Fibroblast of skin of right biceps (primary cell): ENCODE data around the gene ZSCAN10.
A peak's percentile ranks its signal among the peaks of the same experiment; 100 is the strongest.

ENCODE experiments used
- DNase-seq: peaks from one replicate; pipeline ENCODE4 v3.0.0-alpha.2; 2013

Gene ZSCAN10

DNA sequence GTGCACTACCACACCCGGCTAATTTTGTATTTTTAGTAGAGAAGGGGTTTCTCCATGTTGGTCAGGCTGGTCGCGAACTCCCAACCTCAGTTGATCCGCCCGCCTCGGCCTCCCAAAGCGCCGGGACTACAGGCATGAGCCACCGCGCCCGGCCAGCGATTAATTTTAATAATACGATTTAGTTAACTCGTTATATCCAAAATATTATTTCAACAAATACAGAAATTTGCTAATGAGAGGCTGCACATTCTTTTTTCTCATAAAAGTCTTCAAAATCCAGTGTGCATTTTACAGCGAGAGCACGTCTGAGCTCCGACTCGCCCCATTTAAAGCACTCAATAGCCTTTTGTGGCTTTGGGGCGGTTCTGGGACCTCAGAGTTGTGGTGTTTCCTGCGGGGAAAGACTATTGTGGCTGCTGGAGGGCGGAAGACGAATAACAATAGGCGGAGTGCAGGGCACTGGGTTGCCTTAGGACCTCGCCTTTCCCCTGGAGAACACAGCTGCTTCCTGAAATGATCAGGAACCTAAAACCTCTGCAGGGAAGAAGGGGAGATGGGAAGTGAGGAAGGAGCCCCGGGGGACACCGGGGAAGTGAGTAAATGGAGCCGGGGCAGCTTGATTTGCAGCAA is 2.9 kb upstream of the ZSCAN10 start:
- no peak for DNase-seq

- peak; percentile 42 for DNase-seq
Observed at GRCh38 chr16:3101018-3101840, 2.1 kb upstream of the ZSCAN10 start.

DNA sequence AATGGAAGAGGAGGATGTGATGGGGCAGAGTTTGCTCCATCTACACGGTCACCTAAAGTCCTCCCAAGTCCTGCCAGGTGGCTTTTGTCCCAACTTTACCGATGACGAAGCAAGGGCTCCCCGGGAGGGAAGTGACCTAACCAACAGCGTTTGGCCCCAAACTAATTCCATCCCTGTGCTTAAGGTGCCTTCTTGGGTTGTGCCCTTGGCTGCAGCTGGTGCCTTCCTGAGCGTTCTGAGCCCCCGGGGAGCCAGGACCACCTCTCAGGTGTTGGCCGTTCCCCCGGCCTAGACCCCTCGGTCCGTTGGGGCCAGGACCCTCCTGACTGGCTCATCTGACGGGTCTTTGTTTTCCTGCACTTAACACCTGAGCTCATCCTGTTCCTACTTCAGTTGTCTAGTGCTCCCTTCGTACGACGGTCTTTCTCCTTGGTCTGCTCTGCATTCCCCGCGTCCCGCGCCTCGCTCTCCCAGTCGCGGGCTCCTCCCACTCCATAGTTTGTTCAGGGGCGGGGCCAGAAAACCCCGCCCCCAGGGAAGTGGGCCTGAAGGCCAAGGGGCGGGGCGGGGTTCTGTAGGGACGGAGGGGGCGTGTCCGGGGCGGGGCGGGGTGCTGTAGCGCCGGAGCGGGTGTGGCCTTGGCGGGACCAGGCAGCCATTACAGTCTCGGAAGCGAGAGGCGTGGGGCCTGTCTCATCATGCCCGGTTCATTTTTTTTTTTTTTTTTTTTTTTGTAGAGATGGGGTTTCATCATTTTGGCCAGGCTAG is 822 bp upstream of the ZSCAN10 start:
- DNase-seq, result peak; percentile 90

DNA sequence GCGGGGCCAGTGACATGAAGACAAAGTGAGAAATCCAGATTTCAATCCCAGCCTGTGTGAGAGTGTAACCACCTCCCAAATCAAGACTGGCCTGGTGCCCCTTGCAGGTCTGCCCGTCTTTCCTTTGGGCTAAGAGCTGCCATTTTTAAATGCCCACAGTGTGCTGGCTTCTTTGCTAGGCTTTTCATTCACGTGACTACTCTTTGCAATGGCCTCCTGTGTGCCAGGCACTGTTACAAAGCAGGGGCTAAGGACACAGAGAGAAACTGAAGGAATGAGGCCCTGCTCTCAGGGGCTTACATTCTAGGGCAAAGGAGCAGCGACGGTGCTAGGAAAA is 269 bp upstream of the ZSCAN10 start:
- DNase-seq, result no peak

GRCh38 chr16:3097266-3097665 is 1.8 kb downstream of the ZSCAN10 start:
- no peak for DNase-seq

DNA sequence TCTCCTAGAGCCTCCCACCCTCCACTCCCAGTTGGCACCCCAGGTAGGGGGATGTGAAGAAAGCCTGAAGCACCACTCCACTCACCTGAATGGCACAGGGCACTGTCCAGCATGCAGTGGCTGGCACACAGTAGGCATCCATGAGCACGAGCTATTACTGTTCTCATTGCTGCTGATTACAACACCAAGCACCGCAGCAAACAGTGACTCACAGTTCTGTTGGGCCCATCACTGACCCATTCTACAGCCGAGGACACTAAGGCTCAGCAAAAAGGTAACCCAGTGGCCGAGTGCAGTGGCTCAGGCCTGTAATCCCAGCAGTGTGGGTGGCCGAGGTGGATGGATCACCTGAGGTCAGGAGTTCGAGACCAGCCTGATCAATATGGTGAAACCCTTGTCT is 2.7 kb downstream of the ZSCAN10 start:
- no peak for DNase-seq

GRCh38 chr16:3095869-3096268 is 3.2 kb downstream of the ZSCAN10 start:
- no peak for DNase-seq

DNA sequence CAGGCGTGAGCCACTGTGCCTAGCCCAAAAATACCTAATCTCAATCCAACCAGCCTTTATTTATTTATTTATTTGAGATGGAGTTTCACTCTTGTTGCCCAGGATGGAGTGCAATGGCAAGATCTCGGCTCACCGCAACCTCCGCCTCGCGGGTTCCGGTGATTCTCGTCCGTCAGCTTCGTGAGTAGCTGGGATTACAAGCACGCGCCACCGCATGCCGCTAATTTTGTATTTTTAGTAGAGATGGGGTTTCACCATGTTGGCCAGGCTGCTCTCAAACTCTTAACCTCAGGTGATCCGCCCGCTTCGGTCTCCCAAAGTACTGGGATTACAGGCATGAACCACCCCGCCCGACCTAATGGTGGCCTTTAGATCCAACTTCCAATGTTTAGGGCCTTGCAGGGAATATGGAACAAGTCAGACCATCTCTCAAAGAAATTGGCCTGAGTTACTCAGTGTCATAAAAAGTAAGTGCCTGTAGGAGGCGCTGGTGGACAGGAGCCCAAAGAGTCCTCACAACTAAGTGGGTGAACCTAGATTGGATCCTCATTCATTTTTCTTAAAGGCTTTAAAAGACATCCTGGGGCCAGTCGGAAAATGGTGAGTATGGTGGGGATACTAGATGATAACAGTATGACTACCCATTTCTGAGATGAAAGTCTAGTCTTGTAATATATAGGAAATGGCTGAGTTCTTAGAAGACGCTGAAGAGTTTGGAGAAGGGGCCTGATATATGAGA is 4.6 kb downstream of the ZSCAN10 start:
- DNase-seq, result peak; percentile 14

DNA sequence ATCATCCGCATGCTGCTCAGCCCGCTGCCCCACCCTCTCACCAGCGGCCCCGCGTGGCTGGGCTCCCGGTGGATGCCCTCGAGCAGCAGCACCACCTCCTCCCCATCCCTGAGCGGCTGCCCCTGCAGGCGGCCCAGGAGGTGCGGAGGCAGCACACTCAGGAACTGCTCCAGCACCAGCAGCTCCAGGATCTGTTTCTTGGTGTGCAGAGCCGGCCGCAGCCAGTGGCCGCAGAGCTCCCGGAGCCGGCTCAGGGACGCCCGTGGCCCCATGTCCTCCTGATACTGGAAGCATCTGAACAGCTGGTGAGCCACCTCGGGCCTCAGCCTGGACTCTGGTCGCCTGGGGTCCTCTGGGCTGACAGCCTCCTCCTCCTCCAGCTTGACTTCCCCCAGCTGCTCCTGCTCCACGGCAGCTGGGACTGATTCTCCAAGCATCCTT is 6.6 kb downstream of the ZSCAN10 start:
- no peak for DNase-seq

GRCh38 chr16:3091551-3091950 is 7.5 kb downstream of the ZSCAN10 start:
- DNase-seq, result no peak

DNA sequence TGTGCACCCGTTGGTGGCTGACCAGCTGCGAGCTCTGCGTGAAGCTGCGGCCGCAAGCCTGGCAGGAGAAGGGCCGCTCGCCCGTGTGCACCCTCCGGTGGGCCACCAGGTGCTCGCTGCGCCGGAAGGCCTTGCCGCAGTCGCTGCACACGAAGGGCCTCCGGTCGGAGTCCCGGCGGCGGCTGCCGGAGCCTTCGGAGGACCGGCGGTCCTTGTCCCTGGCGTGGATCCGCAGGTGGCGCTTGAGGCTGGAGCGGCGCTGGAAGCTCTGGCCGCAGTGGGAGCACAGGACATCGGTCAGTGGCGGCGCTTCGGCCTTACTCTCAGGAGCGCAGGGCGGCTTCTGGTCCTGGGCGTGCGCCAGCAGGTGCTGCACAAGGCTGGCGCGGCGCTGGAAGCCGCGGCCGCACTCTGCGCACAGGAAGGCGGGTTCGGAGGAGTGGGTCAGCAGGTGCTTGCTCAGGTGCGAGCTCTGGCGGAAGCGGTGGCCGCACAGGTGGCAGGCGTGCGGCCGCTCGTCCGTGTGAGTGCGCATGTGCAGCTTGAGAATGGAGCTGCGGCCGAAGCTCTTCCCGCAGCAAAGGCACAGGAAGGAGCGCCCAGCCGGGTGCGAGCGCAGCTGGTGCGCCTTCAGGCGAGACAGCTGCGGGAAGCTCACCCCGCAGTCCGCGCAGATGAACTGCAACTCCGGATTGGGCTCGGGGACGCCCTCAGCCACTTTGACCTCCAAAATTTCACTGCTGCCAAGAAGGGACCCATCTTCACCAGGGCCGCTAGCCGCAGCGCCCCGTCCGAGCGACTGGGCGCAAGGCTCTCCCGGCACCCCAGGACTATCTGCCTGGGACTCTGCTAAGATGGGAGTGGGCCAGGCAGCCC is 9.1 kb downstream of the ZSCAN10 start:
- DNase-seq, result no peak

DNA sequence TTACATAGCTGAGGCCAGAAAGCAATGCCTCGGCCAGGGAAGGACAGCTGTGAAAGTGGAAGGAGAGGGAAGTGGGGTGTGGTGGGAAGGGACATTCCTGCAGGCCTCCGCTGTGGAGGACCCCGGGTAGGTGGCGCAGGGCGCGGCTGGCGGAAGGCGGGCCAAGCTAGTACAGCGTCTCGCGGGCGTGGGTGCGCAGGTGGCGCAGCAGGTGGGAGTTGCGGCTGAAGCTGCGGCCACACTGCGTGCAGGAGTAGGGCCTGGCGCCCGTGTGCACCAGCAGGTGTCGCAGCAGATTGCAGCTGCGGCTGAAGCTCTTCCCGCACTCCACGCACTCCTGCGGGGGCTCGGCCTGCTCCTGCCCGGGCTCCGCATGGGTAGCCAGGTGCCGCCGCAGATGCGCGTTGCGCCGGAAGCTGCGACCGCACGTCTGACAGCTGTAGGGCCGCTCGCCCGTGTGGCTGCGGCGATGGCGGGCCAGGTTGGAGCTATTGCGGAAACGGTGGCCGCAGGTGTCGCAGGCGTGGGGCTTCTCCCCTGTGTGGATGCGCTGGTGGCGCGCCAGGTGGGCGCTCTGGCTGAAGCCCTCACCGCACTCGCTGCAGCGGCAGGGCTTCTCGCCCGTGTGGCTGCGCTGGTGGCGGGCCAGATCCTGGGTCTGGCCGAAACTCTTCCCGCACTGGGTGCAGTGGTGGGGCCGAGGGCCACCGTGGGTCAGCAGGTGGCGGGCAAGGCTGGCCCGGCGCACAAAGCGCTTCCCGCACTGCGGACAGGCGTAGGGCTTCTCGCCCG is 10.0 kb downstream of the ZSCAN10 start:
- DNase-seq, result no peak

DNA sequence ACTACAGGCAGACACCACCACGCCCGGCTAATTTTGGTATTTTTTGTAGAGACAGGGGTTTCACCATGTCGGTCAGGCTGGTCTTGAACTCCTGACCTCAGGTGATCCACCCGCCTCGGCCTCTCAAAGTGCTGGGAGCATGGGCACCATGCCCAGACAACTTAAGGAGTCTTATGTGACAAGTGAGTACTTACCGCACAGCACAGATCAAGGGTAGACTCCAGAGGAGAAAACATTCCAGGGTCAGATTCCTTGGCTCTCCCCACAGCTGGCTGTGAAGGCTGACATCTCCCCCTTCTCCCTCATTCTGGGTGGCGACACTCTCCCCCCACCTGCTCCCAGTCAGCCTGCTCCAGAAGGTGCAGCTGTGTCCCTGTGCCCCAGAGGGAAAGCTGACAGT is 10.6 kb downstream of the ZSCAN10 start:
- no peak for DNase-seq

- DNase-seq, result no peak
Observed at GRCh38 chr16:3087243-3088235, 11.6 kb downstream of the ZSCAN10 start.

- no peak for DNase-seq
Observed at GRCh38 chr16:3086596-3087242, 12.4 kb downstream of the ZSCAN10 start.

DNA sequence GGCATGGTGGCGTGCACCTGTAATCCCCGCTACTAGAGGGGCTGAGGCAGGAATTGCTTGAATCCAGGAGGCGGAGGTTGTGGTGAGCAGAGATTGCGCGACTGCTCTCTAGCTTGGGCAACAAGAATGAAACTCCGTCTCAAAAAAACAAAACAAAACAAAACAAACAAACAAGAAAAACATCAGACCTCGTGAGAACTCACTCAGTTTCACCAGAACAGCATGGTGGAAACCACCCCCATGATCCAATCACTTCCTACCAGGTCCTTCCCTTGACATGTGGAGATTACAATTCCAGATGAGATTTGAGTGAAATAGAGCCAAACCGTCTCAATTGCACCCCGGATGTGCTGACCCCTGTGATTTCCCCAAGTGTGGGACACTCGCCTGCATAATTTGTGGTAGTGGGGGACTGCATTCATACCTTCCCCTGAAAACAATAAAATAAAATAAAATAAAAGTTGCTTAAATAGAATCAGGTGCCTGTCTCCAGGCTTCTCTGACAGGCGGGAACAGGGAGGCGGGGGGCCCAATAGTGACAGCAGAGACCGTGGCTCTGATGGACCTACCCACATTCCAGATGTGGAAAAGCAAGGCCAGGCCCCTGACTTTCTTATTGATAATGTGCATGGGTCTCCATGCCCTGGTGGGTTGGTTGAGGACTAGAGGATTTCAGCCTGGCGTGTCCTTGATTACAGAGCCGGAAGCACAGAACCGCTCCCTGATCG is 13.1 kb downstream of the ZSCAN10 start:
- no peak for DNase-seq

DNA sequence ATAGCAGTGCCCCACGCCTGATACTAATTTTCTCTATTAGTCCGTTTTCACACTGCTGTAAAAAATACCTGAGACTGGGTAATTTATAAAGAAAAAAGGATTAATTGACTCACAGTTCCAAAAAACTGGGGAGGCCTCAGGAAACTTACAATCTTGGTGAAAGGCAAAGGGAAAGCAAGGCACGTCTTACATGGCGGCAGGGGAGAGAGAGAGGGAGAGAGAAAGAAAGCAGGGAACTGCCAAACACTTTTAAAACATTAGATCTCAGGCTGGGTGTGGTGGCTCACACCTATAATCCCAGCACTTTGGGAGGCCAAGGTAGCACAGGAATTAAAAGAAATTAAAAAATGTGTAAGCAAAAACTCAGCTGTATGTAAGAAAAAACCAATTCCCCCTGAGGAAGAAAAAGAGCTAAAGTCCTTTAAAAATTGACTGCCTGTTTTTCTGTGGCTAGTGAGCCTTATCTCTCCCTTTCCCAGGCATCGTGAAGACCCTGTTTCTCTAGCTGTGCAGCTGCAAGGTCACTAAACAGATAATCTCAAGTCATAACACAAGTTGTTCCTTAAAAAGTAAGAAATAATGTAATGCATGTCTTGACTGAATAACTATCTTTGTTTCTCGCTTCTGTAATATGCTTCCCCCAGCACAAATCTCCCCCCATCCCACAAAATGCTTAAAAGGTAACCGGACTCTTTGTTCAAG is 14.0 kb downstream of the ZSCAN10 start:
- DNase-seq, result no peak

GRCh38 chr16:3084491-3084890 is 14.6 kb downstream of the ZSCAN10 start:
- DNase-seq, result no peak
